Effector CD4-positive, alpha-beta T cell (primary cell): ENCODE data around the gene HEXIM2.
"Not testable (repeated sequence)": the region's sequence is repeated elsewhere in the genome, so short reads cannot be mapped to it uniquely, and the experiment has no call there.

Experiments
- DNase-seq: peaks from one replicate; pipeline ENCODE4 v3.0.0-alpha.2; 2020

HEXIM2 gene

DNA sequence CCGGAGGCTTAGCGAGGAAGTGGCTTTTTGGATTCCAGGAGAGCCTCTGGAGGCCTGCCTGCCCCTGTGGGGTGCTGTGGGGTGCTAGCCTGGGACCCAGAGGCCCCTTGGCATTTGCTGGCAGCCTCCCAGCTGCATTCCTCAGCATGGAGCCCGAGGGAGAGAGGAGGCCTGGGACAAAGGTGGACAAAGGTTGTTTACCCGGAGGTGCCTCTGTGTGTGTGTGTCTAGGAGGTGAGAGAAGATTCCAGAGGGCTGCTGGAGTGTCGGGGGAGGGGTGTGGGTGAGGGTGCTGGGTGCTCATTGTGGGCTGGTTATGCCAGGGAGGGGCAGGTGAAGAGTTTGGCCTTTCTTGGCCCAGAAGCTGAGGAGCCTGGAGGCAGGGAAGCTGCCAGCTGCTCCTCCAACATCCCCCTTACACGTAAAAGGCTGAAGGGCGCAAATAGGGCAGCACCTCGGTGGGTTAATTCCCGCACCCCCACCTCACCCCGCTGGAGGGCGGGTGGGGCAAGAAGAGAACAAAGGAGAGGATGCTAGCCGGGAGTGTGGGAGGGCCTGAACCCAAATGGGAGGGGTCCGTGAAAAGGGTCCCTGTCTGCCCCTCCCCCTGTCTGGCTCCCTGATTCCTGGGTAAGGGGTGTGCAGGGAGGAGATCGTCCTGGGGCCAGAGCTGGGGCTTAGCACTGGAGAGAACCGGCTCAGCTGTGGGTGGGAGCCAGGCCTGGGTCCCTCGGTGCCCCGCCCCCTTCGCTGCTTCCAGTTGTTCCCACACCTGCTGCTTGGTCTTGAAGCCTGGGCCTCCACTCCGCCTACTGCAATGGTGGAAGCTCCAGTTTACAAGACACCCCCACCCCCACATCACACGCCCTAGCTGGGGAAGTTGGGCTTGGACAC lies 9.9 kb downstream of the HEXIM2 start:
- DNase-seq, result no peak

GRCh38 chr17:45172232-45172540 lies 10.5 kb downstream of the HEXIM2 start:
- DNase-seq, result no peak

GRCh38 chr17:45172541-45173286 lies 11.0 kb downstream of the HEXIM2 start:
- DNase-seq, result peak; percentile 16

GRCh38 chr17:45175759-45176115 lies 14.1 kb downstream of the HEXIM2 start:
- no peak for DNase-seq

DNA sequence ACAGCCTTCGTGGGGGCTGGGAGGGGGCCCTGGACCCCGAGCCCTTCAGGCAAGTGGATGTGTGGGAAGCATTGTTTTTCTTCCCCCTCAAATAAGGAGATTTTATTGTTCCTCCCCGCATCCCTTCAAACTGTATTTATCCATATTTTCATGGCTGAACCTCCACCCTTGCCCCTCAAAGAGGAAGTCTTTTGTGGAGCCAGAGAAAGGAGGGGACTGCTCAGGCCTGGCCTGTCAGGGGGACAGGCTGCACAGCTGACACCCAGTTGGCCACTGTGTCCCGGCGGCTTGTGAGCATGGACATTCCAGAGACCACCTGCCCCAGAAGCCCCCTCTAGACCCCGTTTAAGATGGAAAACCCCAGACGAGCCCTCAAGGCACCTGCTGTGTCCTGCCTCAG lies 15.9 kb downstream of the HEXIM2 start:
- DNase-seq, result no peak

DNA sequence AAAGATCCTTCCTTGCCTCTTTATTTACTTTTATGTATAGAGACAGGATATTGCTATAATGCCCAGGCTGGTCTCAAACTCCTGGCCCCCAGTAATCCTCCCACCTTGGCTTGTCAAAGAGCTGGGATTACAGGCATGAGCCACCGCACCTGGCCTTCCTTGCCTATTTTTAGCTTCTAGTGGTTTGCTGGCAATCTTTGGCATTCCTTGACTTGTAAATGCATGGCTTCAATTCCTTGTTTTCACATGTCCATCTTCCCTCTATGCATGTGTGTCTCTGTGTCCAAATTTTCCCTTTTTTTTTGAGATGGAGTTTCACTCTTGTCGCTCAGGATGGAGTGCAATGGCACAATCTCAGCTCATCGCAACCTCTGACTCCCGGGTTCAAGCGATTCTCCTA lies 22.5 kb downstream of the HEXIM2 start:
- DNase-seq, result no peak

DNA sequence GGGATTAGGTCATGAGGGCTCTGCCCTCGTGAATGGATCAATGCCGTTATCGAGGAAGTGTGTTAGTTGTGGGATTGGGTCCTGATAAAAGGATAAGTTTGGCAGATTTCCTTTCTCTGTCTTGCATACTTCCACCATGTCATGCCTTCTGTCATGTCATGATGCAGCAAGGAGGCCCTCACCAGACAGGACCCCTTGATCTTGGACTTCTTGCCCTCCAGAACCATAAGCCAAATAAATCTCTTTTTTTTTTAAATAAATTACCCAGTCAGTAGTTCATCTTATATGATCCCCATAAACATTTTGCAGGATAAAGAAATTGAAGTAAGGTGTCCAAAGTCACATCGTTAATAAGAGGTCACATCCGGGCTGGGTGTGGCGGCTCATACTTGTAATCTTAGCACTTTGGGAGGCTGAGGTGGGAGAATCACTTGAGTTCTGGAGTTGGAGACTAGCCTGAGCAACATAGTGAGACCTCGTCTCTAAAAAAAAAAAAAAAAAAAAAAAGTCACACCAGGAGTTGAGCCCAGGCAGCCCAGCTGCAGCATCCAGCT lies 25.2 kb downstream of the HEXIM2 start:
- no peak for DNase-seq

DNA sequence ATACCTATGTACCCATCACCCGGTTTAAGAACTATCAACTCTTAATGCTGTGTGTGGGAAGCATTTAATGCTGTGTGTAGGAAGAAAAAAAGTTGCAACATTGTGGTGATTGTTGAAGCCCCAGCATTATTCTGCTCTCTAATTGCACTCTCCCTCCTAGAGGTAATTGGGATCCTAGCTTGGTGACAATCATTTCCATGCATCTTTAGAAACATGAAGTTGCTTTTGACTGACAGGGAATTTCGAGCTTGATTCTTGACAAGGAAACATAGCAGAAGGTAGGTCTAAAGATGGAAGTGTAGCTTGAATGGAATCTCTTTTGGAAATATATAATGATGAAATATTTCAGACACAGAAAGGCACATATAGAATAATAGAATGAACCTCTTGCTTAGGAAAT lies 27.3 kb downstream of the HEXIM2 start:
- no peak for DNase-seq

- DNase-seq, result no peak
Observed at GRCh38 chr17:45190503-45191255, 29.0 kb downstream of the HEXIM2 start.

GRCh38 chr17:45195424-45195823 lies 33.7 kb downstream of the HEXIM2 start:
- DNase-seq, result no peak

GRCh38 chr17:45197108-45197507 lies 35.4 kb downstream of the HEXIM2 start:
- DNase-seq, result no peak

DNA sequence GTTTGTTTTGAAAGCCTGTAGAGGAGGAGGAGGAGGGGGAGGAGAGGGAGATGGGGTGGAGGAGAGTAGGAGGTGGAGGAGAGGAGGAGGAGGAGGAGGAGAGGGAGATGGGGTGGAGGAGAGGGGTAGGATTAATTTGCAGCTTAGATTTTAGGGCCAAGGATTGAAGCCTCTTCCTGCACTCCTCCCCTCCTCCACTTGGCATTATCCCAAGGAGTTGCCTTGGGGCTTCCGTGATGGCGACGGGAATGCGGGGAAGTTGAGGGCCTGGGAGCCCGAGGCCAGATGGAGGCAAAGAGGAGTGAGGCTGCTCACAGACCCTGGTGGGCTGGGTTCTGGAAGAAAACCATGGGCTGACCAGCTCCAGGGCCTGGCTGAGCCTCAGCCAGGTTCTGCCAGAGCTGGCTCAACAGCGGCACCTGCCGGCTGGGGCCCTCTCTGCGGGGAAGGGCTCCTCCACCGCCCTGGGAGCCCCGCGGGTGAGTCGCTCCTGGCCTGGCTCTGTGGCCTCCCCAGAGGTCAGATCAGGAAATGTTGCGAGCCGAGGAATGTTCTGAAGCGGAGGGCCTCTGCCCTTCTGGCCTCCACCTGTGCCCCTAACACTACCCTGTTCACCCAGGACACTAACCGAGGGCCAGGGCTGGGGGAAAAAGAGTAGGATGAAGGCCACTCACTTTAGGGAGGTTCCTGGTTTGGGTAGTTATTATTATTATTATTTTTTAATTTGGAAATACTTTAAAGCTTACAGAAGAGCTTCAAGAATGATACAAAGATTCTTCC lies 36.1 kb downstream of the HEXIM2 start:
- DNase-seq, result peak; percentile 89

- DNase-seq, result no peak
Observed at GRCh38 chr17:45200701-45201100, 39.0 kb downstream of the HEXIM2 start.

- DNase-seq, result no peak
Observed at GRCh38 chr17:45201457-45201856, 39.8 kb downstream of the HEXIM2 start.

DNA sequence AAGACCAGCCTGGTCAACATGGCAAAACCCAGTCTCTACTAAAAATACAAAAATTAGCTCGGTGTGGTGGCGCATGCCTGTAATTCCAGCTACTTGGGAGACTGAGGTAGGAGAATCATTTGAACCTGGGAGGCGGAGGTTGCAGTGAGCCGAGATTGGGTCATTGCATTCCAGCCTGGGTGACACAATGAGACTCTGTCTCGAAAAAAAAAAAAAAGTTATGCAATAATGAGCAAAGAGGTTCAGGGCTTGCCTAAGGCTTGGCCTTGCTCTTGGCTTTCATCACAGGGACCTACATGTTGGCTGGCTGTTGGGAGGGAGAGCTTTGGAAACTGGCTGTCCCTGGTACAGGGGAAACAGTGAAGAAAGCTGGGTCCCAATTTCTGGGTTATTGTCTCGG lies 40.2 kb downstream of the HEXIM2 start:
- not testable (repeated sequence) for DNase-seq

- peak; percentile 89 for DNase-seq
Observed at GRCh38 chr17:45218895-45219661, 57.4 kb downstream of the HEXIM2 start.
